Uterus (tissue), 2 donors: ENCODE results near the gene HES4.

Experiments
- POLR2A ChIP-seq, 2 donors: fragments of 450-650 bp; IDR thresholded peaks; one replicate each; pipeline ENCODE4 v1.6.1; 2016; ENCODE audit warnings: antibody characterized with exemption in 2 of 2, mild to moderate bottlenecking in 1 of 2, moderate library complexity in 1 of 2
- TF ChIP-seq, protein P1 (sequence below), 4 experiments: fragments of 200-600 bp in 2 of 4; fragments of 450-650 bp in 2 of 4; sonication (generic) in 2 of 4; IDR thresholded peaks; one replicate each; pipeline ENCODE4 v1.5.1; 2016 to 2019; ENCODE audit warnings: antibody characterized with exemption in 4 of 4, mild to moderate bottlenecking in 2 of 4, moderate library complexity in 1 of 4

DNA sequence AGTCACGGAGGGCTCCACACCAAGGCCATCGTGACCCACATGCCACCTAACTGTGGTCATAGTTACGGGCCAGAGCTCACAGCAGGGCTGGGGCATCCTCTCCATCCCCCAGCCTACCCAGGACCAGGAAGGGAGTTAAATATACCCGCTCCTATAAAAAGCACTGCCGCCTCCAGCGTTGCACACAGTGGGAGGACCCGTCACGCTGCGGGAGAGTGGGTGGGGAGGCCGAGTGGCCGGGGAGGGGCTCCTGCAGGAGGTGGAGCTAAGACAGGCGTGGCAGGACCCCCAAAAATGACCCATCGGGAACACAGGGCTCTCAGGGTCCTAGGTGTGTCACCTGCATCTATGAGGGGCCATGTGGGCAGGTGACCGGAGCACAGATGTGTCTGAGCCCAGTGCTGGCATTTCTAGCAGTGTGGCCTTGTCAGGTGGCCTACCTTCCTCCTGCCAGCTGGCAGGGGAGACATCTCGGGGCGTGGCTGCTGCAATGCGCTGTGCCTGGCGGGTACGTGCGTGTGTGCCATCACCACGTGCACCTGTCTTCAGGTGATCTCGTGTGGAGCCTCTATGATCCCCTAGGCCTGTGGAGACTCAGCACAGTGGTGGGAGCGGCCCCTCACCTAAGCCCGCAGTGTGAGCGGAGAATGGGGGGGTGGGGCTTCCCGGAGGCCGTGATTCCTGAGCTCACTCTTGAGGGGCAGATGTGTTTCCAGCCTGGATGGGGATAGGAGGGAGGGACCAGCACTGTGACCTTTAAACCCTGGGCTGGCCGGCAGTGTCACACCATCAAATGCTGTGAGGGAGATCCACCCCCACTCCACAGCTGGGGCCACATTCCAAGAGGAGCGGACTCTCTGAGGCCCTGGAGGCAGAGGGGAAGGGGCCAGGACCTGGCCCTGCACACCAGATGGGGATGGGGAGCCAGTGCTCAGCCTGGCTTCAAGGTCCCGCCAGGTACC, 37.8 kb upstream of the HES4 start:
- TF ChIP-seq, protein P1, sequence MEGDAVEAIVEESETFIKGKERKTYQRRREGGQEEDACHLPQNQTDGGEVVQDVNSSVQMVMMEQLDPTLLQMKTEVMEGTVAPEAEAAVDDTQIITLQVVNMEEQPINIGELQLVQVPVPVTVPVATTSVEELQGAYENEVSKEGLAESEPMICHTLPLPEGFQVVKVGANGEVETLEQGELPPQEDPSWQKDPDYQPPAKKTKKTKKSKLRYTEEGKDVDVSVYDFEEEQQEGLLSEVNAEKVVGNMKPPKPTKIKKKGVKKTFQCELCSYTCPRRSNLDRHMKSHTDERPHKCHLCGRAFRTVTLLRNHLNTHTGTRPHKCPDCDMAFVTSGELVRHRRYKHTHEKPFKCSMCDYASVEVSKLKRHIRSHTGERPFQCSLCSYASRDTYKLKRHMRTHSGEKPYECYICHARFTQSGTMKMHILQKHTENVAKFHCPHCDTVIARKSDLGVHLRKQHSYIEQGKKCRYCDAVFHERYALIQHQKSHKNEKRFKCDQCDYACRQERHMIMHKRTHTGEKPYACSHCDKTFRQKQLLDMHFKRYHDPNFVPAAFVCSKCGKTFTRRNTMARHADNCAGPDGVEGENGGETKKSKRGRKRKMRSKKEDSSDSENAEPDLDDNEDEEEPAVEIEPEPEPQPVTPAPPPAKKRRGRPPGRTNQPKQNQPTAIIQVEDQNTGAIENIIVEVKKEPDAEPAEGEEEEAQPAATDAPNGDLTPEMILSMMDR (IDR thresholded peaks at IDR 0.05), result no peak
- no peak for TF ChIP-seq POLR2A (IDR thresholded peaks at IDR 0.05)
